Neural crest cell (in vitro differentiated cells): ENCODE measurements around the gene ANKRD60. TPM values are rescaled to one million over a fixed set of nuclear protein-coding genes. Genes with fewer than 3 reads are reported as not detected.

Source experiments
- DNase-seq: peaks from one replicate; pipeline ENCODE4 v3.0.0; 2021; ENCODE audit warnings: low read depth, mixed read lengths, low spot score
- H3K27ac Mint-ChIP-seq: one replicate; pipeline ENCODE4 v1.8.0; 2021; ENCODE audit warnings: mild to moderate bottlenecking, mixed read lengths; ENCODE audit not compliant: unreplicated experiment
- H3K27me3 Mint-ChIP-seq: 2 replicates; pipeline ENCODE4 v1.8.0; 2021; ENCODE audit warnings: low read depth, mild to moderate bottlenecking, mixed read lengths
- H3K36me3 Mint-ChIP-seq: 2 replicates; pipeline ENCODE4 v1.8.0; 2021; ENCODE audit warnings: low read depth, mild to moderate bottlenecking, mixed read lengths
- H3K4me1 Mint-ChIP-seq: 2 replicates; pipeline ENCODE4 v1.8.0; 2021; ENCODE audit warnings: mixed read lengths
- H3K4me3 Mint-ChIP-seq: one replicate; pipeline ENCODE4 v1.8.0; 2021; ENCODE audit warnings: mild to moderate bottlenecking, mixed read lengths
- H3K9me3 Mint-ChIP-seq: 2 replicates; pipeline ENCODE4 v1.8.0; 2021; ENCODE audit warnings: mixed read lengths
- CTCF ChIP-seq: fragments of 200-600 bp; sonication (generic); conservative IDR thresholded peaks from 2 replicates; pipeline ENCODE4 v1.5.0; 2021; ENCODE audit warnings: antibody characterized with exemption, mild to moderate bottlenecking
- total RNA-seq: library from RNA; stranded (reverse); gene quantifications from 2 replicates; pipeline ENCODE4 v1.2.1, GENCODE V29; 2021

ANKRD60 gene
- total RNA-seq, 1 donor from 2014 or later = not detected

- Mint-ChIP-seq H3K27ac (no peak overlapping the region), H3K9me3 (peaks cover 4% of the 10 kb centered on the region), H3K36me3 (peaks cover 16% of the 10 kb centered on the region), H3K27me3 (no peaks in the 10 kb centered on the region), H3K4me1 (no peaks in the 10 kb centered on the region), H3K4me3 (no peak overlapping the region)
- DNase-seq = no peak
- TF ChIP-seq CTCF = no peak
These were observed 23.0 kb upstream of the ANKRD60 start for GRCh38 chr20:58251348-58251978.

- no peak overlapping the region for H3K27ac Mint-ChIP-seq
- H3K9me3 Mint-ChIP-seq = no peaks in the 10 kb centered on the region
- H3K27me3 Mint-ChIP-seq = no peaks in the 10 kb centered on the region
- H3K4me3 Mint-ChIP-seq = no peak overlapping the region
- H3K36me3 Mint-ChIP-seq = peaks cover 8% of the 10 kb centered on the region
- TF ChIP-seq CTCF = peak; percentile 46
- H3K4me1 Mint-ChIP-seq = no peaks in the 10 kb centered on the region
- no peak for DNase-seq
These were observed 17.9 kb upstream of the ANKRD60 start for GRCh38 chr20:58246346-58246745.

- TF ChIP-seq CTCF = no peak
- Mint-ChIP-seq H3K27ac (no peak overlapping the region), H3K27me3 (no peaks in the 10 kb centered on the region), H3K9me3 (no peaks in the 10 kb centered on the region), H3K4me3 (no peak overlapping the region), H3K4me1 (no peaks in the 10 kb centered on the region), H3K36me3 (peaks cover 8% of the 10 kb centered on the region)
- no peak for DNase-seq
These were observed 17.5 kb upstream of the ANKRD60 start for GRCh38 chr20:58245931-58246330.

GRCh38 chr20:58245181-58245891 is 16.9 kb upstream of the ANKRD60 start:
- H3K4me3 Mint-ChIP-seq = no peak overlapping the region
- no peak for DNase-seq
- H3K27ac Mint-ChIP-seq = no peak overlapping the region
- no peaks in the 10 kb centered on the region for H3K27me3 Mint-ChIP-seq
- no peak for TF ChIP-seq CTCF
- no peaks in the 10 kb centered on the region for H3K9me3 Mint-ChIP-seq
- H3K4me1 Mint-ChIP-seq = no peaks in the 10 kb centered on the region
- H3K36me3 Mint-ChIP-seq = peaks cover 8% of the 10 kb centered on the region

GRCh38 chr20:58244517-58245030 is 16.1 kb upstream of the ANKRD60 start:
- no peak for TF ChIP-seq CTCF
- Mint-ChIP-seq H3K9me3 (no peaks in the 10 kb centered on the region), H3K27me3 (no peaks in the 10 kb centered on the region), H3K4me3 (no peak overlapping the region), H3K4me1 (no peaks in the 10 kb centered on the region), H3K27ac (no peak overlapping the region), H3K36me3 (peaks cover 6% of the 10 kb centered on the region)
- DNase-seq = no peak
